ENCODE measurements around the gene CAMK2B.

Gene CAMK2B

DNA sequence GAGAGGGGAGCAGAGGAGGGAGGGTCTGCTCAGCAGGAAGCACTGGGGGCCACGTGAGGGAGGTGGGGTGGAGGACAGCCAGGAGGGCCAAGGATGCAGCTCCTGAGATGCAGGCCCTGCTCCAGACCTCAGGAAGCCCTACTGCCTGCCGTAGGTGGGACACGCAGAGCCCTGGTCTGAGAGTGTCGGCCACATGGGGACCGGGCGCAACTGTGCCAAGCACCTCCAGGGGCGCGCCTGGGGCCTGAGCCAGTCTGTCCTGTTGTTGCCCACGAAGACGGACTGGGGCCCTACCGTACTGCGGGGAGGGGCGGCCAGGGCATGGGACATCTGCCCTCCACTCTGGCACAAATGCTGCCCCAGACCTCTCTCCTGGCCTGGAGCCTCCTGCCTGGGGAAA lies 93.0 kb downstream of the CAMK2B start:
- TF ChIP-seq, protein P1, sequence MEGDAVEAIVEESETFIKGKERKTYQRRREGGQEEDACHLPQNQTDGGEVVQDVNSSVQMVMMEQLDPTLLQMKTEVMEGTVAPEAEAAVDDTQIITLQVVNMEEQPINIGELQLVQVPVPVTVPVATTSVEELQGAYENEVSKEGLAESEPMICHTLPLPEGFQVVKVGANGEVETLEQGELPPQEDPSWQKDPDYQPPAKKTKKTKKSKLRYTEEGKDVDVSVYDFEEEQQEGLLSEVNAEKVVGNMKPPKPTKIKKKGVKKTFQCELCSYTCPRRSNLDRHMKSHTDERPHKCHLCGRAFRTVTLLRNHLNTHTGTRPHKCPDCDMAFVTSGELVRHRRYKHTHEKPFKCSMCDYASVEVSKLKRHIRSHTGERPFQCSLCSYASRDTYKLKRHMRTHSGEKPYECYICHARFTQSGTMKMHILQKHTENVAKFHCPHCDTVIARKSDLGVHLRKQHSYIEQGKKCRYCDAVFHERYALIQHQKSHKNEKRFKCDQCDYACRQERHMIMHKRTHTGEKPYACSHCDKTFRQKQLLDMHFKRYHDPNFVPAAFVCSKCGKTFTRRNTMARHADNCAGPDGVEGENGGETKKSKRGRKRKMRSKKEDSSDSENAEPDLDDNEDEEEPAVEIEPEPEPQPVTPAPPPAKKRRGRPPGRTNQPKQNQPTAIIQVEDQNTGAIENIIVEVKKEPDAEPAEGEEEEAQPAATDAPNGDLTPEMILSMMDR (conservative IDR thresholded peaks at IDR 0.05; ENCODE audit: control insufficient read depth, insufficient read depth, low read depth, low read length): no peak
- H3K4me3 ChIP-seq (ENCODE audit: control insufficient read depth, low read depth, low read length): no peak overlapping the region
- no peak for DNase-seq (ENCODE audit: low read depth)

- DNase-seq (ENCODE audit: low read depth): no peak
- TF ChIP-seq, protein P1 (conservative IDR thresholded peaks at IDR 0.05; ENCODE audit: control insufficient read depth, insufficient read depth, low read depth, low read length): no peak
Measured at GRCh38 chr7:44231088-44231487, 94.3 kb downstream of the CAMK2B start.

DNA sequence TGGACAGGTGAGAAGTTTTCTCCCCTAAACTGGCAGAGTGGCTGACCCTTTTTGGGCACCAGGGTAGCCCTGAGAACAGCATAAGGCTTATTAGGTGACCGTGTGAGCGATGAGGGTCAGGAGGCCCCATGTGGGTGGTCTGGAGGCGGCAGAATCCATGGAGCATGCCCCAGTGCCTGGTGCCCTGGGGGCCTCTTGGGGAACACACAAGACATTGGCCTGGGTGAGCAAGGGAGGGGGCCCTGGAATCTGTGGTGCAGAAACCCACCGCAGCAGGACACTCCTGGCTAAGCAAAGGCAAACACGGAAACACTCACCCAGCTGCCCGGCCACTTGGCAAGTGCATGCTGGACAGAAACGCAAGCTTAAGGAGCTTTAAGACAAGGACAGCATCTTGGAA lies 95.1 kb downstream of the CAMK2B start:
- TF ChIP-seq, protein P1 (conservative IDR thresholded peaks at IDR 0.05; ENCODE audit: control insufficient read depth, insufficient read depth, low read depth, low read length): no peak
- H3K4me3 ChIP-seq (ENCODE audit: control insufficient read depth, low read depth, low read length): no peak overlapping the region
- DNase-seq (ENCODE audit: low read depth): no peak

More at GRCh38 chr7:44231088-44231487, 94.3 kb downstream of the CAMK2B start:
- no peak overlapping the region for H3K4me3 ChIP-seq (ENCODE audit: control insufficient read depth, low read depth, low read length)

GRCh38 chr7:44229546-44230105 lies 95.8 kb downstream of the CAMK2B start:
- DNase-seq (ENCODE audit: low read depth): no peak
- no peak overlapping the region for H3K4me3 ChIP-seq (ENCODE audit: control insufficient read depth, low read depth, low read length)
- TF ChIP-seq, protein P1 (conservative IDR thresholded peaks at IDR 0.05; ENCODE audit: control insufficient read depth, insufficient read depth, low read depth, low read length): no peak

DNA sequence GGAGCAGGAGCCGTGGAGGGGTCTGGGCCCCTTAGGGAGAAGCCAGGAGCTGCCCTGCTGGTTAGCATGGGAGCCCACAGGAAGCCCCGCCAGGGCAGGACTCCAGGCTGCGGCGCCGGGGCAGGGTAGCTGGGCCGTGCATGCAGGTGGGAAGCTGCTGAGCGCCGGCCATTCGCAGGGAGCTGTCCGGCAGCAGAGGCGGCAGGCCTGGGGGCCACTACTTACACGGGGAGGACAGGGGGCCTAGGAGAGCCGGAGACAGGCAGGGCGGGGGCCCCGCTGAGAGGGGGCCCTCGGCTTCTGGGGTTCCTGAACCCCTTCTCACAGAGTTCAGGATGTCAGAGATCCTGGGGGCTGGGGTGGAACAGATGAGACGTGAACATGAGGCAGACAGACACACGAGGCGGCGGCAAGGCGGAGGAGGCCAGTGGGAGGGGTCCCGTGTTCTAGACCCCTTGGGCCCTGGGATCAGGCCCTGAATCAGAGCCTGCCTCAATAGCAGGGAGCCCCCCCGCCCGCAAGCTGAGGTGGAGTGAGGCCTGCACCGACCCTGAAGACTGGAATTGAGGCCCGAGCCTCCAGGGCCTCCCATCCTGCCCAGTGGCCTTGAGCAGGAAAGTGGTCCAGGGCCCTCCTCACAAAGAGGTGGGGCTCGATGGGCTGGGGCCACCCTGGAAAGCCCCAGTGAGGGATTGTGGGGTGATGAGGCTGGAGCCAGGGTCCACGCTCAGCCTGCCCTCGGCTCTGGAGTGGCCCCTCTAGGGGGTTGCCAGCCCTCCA lies 96.6 kb downstream of the CAMK2B start:
- H3K4me3 ChIP-seq (ENCODE audit: control insufficient read depth, low read depth, low read length): no peak overlapping the region
- no peak for DNase-seq (ENCODE audit: low read depth)
- TF ChIP-seq, protein P1 (conservative IDR thresholded peaks at IDR 0.05; ENCODE audit: control insufficient read depth, insufficient read depth, low read depth, low read length): no peak

DNA sequence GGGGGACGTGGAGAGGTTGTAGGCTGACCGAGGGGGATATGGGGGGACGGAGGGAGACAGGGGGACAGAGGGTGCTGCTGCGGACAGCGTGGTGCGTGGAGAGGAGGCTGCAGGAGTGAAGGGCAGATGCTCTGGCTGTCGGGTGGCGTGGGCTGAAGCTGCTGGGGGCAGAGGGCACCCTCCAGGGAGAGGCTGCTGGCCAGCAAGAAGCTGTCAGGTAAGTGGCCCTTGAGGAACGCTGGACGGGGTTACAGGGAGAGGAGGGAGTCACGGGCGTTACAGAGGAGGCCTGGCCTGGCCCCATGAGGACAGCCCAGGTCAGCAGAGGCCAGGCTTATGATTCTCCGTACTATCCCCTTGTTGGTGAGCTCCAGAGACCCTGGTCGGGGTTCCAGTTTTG lies 97.5 kb downstream of the CAMK2B start:
- TF ChIP-seq, protein P1 (conservative IDR thresholded peaks at IDR 0.05; ENCODE audit: control insufficient read depth, insufficient read depth, low read depth, low read length): no peak
- DNase-seq (ENCODE audit: low read depth): no peak
- H3K4me3 ChIP-seq (ENCODE audit: control insufficient read depth, low read depth, low read length): no peak overlapping the region

Measured in fibroblast of mammary gland (primary cell).